Measurements from ENCODE around the gene U2SURP.
A peak's percentile ranks its signal among the peaks of the same experiment; 100 is the strongest.

Gene U2SURP

DNA sequence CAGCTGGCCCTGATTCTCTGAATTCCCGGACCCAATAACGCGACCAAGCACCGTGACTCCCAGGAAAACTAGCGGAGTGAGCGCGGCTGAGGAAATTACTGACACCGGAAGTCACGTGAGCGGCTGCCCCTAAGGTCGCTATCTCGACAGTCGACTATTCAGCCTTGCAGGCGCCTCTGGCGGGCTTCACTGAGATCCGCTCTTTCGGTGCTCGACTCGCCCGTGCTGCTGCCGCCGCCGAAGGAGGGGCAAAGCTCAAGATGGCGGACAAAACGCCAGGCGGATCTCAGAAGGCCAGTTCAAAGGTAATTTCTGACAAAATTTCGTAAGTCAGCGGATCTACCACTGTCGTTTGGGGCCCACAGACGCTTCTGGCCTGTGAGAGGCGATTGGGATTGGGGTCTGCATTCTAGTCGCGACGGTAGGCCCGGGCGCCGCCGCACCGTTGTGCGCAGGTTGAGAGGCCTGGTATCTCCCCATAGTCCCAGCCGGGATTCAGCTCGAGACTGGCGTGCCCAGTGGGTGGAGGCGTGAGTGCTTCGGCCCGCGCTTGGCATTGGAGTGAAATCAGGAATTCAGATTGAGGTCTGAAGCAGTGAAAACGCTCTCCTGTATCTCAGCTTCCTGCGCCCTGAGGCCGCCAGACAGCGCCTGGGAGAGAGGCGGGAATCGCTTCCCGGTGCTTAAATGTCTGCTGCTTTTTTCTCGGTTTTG, at the start of gene U2SURP:
Gene U2SURP (plus strand): TSS at position 202 of the 714 bp plus-strand sequence. CDS start 59 bp downstream, at position 261.
- peak; percentile 89 for DNase-seq

- no peak for DNase-seq
Observed at GRCh38 chr3:142951794-142952193, 49.6 kb upstream of the U2SURP start.

DNA sequence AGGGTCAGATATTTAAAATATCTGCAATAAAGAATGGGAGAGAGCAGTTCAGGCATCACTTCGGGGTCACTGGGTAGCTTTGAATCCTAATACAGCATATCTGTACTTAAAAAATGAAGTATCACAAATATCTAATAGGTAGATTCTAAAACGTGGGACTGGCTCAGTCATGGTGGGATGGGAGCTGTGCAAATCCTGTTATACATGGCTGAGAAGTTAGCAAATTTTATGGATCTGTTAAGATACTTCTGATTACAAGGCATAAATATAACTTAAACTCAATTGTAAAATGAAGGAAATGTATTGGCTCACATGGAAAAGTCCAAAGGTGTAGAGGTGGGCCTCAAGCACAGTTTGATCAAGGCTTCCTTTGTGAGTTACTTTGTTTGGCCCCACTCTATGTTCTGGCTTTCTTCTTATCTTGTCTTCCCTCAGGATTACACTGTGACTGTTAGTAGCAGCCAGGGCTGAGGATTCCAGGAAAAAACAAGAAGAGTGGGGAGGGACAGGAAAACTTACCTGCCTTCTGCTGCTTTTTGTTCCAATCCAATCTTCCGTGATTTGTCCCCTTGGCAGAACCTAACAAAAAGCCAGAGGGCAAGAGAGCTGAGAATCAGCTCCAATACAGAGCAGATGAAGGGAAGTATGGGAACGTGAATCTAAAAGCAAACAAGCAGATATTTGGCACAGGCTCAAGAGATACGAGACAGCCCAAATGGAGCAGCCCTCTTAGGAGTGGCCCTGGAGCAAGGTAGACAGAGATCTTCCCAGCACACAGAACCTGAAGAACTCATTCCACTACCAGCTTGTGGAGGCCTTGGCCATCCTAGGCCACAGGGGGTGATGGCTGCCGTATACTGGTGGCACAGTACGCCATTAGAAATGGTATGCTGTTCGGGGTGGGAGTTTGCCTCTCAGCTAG, 48.8 kb upstream of the U2SURP start:
- no peak for DNase-seq

GRCh38 chr3:142953443-142953842, 47.9 kb upstream of the U2SURP start:
- no peak for DNase-seq

DNA sequence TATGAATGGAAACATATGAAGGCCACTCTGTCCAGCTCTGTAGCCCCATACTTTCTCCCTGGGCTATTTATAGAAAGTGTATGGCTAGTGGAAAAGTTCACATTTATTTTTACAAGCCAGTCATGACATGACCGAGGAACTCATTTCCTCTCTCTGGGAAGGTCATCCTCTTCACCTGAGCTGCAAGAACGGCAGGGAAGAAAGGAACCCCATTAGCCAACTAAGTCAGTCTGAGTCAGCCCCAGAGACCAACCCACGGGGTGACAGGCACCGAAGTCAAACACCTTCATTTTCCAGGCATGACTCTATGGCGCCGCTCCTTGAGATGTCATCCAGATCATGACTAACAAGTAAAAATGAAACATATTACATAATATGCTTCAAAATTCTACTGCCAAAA, 42.7 kb upstream of the U2SURP start:
- DNase-seq, result no peak

DNA sequence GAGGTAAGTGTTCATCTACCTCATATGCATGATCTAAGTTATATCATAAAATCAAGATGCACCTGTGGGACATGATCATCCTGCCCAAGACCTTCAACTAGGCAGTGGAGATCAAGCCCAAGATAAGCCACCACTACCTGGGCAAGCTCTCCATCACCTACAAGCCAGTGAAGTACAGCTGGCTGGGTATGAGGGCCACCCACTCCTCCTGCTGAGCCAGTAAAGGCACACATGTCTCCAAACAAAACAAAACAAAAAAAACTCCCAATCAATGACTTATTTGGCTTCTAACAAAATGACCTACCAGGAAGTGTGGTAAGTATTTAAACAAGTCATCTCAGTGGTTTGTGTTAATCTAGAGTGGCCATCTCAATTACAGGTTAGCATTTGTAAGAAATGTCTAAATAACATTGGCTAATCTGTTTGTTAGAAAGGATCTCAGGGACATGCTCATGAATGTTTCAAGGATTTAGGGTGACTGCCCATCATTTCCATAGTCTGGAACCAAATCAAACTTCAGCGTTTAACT, 41.0 kb upstream of the U2SURP start:
- no peak for DNase-seq

GRCh38 chr3:142961539-142961938, 39.8 kb upstream of the U2SURP start:
- no peak for DNase-seq

GRCh38 chr3:142962175-142962519, 39.2 kb upstream of the U2SURP start:
- DNase-seq, result no peak

GRCh38 chr3:142962520-142963233, 38.7 kb upstream of the U2SURP start:
- no peak for DNase-seq

GRCh38 chr3:142963234-142963515, 38.2 kb upstream of the U2SURP start:
- DNase-seq, result no peak

GRCh38 chr3:142963516-142964448, 37.6 kb upstream of the U2SURP start, which contains the start of gene PAQR9:
Gene PAQR9, minus strand, starts transcription at chr3:142963674. Its CDS starts 338 bp downstream, at chr3:142963336.
- DNase-seq, result no peak

- DNase-seq, result no peak
Observed at GRCh38 chr3:142965581-142965980, 35.8 kb upstream of the U2SURP start.

DNA sequence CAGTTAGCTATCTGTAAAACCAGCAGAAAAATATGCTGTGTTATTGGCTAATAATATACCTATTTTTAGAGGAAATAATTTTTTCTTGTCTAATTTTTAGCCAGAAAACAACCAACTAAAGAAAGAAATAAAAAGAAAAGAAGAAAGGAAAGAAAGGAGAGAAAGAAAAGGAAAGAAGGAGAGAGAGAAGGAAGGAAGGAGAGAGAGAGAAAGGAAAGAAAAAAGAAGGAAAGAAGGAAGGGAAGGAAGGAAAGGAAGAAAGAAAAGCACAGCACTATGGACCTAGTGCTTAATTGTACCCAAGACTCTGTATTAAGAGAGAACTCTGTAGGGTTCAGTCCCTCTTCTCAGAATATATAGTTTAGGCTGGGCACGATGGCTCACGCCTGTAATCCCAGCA, 34.6 kb upstream of the U2SURP start:
- no peak for DNase-seq

DNA sequence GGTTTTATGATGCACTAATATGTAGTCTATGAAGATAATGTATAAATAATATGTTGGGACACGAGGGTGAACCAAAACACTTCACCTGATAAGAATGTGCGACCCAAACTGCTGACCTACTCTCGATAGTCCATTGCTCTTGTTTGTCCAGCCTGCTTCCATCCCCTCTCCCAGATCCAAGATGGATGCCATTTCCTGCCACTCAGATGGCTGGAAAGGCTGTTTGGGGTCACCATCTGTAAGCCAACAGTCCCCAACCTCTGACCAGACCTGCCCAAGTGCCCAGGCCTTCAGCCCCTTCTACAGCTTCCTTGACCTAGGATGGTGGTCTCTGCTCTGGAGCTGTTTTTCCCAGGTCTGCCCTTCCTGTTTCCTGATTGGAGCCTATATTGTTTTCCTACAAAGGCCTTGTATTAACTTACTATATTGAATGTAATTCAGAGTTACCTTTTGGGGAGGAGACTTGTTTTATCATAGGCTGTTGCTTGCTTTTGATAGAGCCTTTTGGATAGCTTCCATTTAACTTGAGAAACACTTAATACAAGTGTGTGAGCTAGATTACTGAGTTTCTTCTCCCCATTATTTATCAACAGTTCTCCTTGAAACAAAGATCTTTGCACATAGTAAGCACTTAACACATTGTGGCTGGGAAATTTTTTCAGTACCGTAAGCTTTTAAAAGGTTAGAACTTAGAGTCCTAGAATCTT, 32.9 kb upstream of the U2SURP start:
- no peak for DNase-seq

- DNase-seq, result no peak
Observed at GRCh38 chr3:142971431-142971830, 29.9 kb upstream of the U2SURP start.

- DNase-seq, result no peak
Observed at GRCh38 chr3:142972092-142972753, 29.1 kb upstream of the U2SURP start.

GRCh38 chr3:142973217-142974009, 28.0 kb upstream of the U2SURP start:
- DNase-seq, result no peak

DNA sequence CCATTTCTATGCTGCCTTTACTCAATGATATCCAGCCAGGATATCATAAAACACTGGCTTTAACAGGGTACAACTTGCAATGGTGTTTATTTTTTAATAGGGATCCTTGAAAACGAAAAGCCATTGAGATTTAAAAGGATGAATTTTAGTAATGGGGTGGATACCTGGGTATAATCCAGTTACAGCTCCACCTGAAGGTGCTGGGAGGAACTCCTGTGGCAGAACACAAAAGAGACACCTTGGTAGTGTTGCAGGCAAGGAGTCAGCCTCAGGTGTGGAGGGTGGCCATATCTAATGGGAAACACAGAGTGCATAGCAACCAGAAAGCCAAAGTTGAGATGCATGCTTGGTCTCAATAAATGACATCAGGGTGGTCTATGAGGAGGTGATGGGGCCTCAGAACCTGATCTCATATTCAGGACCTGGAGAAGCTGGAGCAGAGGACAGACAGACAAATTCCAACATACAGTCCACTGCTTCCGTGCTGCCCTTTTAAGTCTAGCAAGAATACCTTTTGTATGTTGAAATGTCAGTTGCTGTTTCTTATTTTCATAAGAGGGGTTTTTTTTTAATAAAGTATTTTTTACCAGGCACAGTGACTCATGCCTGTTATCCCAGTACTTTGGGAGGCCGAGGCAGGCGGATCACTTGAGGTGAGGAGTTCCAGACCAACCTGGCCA, 25.9 kb upstream of the U2SURP start:
- no peak for DNase-seq

GRCh38 chr3:142976621-142977398, 24.6 kb upstream of the U2SURP start:
- DNase-seq, result no peak
